ENCODE results near the gene CACNB4. TPM values are rescaled to one million over a fixed set of nuclear protein-coding genes. Genes with fewer than 3 reads are reported as not detected.

CACNB4 gene
- total and polyA plus RNA-seq, 10 donors: 0.14 to 5.1 (median 1.6) TPM

- no peaks in the 10 kb centered on the region for H3K27me3 ChIP-seq (replicated peaks in 1 of 7)
- peaks cover 0 to 50% (median 6%) of the 10 kb centered on the region in 6 donors for H3K36me3 ChIP-seq
- no peaks in the 10 kb centered on the region for H3K4me1 ChIP-seq
- TF ChIP-seq POLR2AphosphoS5 (IDR thresholded peaks at IDR 0.05) (no peak), POLR2A (IDR thresholded peaks at IDR 0.05) (no peak), CTCF (IDR thresholded peaks at IDR 0.05 in 8 of 11, conservative IDR thresholded peaks at IDR 0.05 in 3 of 11) (no peak)
- DNase-seq: no peak
- peaks cover 0 to 6% (median 4%) of the 10 kb centered on the region in 8 donors for H3K9me3 ChIP-seq
- WGBS, 5 donors: 94 to 100% (median 96%) methylated on average over 4 of the region's 4 CpGs
- intact Hi-C loops (cut with DNase I; ENCODE audit: low total_unique reads): no loop called here
- no peak overlapping the region for H3K27ac ChIP-seq
- H3K4me3 ChIP-seq: no peak overlapping the region
Measured at GRCh38 chr2:151789055-151789834, 309.6 kb downstream of the CACNB4 start.

GRCh38 chr2:151786483-151786882 is 312.4 kb downstream of the CACNB4 start:
- no peaks in the 10 kb centered on the region for H3K27me3 ChIP-seq (replicated peaks in 1 of 7)
- no peak overlapping the region for H3K4me3 ChIP-seq
- 72 to 85% (median 76%) methylated on average over 1 of the region's 1 CpG for WGBS, 5 donors
- H3K9me3 ChIP-seq: peaks cover 0 to 2% (median 0%) of the 10 kb centered on the region in 8 donors
- TF ChIP-seq CTCF (IDR thresholded peaks at IDR 0.05 in 8 of 11, conservative IDR thresholded peaks at IDR 0.05 in 3 of 11) (no peak), POLR2AphosphoS5 (IDR thresholded peaks at IDR 0.05) (no peak), POLR2A (IDR thresholded peaks at IDR 0.05) (no peak)
- intact Hi-C loops (cut with DNase I; ENCODE audit: low total_unique reads): no loop called here
- peaks cover 0 to 45% (median 6%) of the 10 kb centered on the region in 6 donors for H3K36me3 ChIP-seq
- no peak for DNase-seq
- H3K27ac ChIP-seq: no peak overlapping the region
- H3K4me1 ChIP-seq: no peaks in the 10 kb centered on the region

DNA sequence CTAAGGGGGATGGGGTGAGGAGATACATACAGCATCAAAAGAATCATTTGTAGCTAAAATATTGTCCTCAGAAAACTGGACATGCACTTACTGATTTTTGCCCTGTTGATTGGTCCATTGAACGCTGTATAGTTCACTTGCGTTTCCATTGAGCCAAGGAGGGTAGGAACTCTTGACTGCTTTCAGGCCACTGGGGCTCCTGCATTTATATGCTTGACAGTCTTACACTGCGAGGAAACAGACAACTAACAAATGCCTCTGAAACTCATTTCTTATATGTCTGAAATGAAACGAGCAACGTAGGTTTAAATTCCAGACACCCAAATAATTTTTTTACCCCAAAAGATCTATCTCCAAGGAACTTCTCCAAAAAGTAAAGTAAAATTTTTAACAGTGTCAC is 312.8 kb downstream of the CACNB4 start:
- no peak for TF ChIP-seq CTCF (IDR thresholded peaks at IDR 0.05 in 8 of 11, conservative IDR thresholded peaks at IDR 0.05 in 3 of 11)
- TF ChIP-seq POLR2AphosphoS5 (IDR thresholded peaks at IDR 0.05): no peak
- no peak for TF ChIP-seq POLR2A (IDR thresholded peaks at IDR 0.05)
- WGBS, 5 donors: 96 to 98% (median 96%) methylated on average over 5 of the region's 5 CpGs
- Histone ChIP-seq H3K4me3 (no peak overlapping the region), H3K4me1 (no peaks in the 10 kb centered on the region), H3K9me3 (no peaks in the 10 kb centered on the region), H3K27ac (no peak overlapping the region), H3K36me3 (peaks cover 0 to 46% (median 7%) of the 10 kb centered on the region in 6 donors), H3K27me3 (replicated peaks in 1 of 7) (no peaks in the 10 kb centered on the region)
- no peak for DNase-seq
- intact Hi-C loops (cut with DNase I; ENCODE audit: low total_unique reads): no loop called here

DNA sequence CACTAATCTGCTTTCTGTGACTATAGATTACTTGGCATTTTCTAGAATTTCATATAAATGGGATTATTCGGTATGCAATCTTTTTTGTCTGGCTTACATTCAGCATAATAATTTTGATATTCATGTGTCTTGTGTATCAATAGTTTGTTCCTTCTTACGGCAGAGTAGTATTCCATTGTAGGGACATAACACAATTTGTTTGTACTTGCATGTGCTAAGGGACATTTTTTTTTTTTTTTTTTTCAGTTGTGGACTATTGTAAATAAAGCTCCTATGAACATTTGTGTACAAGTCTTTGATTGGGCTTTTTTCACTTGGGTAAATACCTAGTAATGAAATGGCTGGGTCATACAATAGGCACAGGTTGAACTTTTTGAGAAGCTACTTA is 315.7 kb downstream of the CACNB4 start:
- DNase-seq: no peak
- H3K9me3 ChIP-seq: peaks cover 0 to 10% (median 0%) of the 10 kb centered on the region in 8 donors
- no peak overlapping the region for H3K27ac ChIP-seq
- no peaks in the 10 kb centered on the region for H3K4me1 ChIP-seq
- no peak for TF ChIP-seq CTCF (IDR thresholded peaks at IDR 0.05 in 8 of 11, conservative IDR thresholded peaks at IDR 0.05 in 3 of 11)
- TF ChIP-seq POLR2AphosphoS5 (IDR thresholded peaks at IDR 0.05): no peak
- TF ChIP-seq POLR2A (IDR thresholded peaks at IDR 0.05): no peak
- intact Hi-C loops (cut with DNase I; ENCODE audit: low total_unique reads): no loop called here
- no peaks in the 10 kb centered on the region for H3K27me3 ChIP-seq (replicated peaks in 1 of 7)
- H3K36me3 ChIP-seq: peaks cover 0 to 59% (median 7%) of the 10 kb centered on the region in 6 donors
- 95 to 99% (median 98%) methylated on average over 2 of the region's 2 CpGs for WGBS, 5 donors
- H3K4me3 ChIP-seq: no peak overlapping the region
